Erythroblast (primary cell): ENCODE measurements around the gene VASH2.

Experiments used
- DNase-seq, 2 experiments: peaks; one replicate each; lab custom pipeline; 2025; lab: John Stamatoyannopoulos, UW
- GATA1 ChIP-seq: IDR thresholded peaks from 2 replicates; pipeline ENCODE4 v1.6.1; 2011; ENCODE audit warnings: low read depth, mild to moderate bottlenecking, control low read depth, low read length, moderate library complexity
- POLR2A ChIP-seq: IDR thresholded peaks from 2 replicates; pipeline ENCODE4 v1.6.1; 2011; ENCODE audit warnings: mild to moderate bottlenecking, low read length

VASH2 gene

DNA sequence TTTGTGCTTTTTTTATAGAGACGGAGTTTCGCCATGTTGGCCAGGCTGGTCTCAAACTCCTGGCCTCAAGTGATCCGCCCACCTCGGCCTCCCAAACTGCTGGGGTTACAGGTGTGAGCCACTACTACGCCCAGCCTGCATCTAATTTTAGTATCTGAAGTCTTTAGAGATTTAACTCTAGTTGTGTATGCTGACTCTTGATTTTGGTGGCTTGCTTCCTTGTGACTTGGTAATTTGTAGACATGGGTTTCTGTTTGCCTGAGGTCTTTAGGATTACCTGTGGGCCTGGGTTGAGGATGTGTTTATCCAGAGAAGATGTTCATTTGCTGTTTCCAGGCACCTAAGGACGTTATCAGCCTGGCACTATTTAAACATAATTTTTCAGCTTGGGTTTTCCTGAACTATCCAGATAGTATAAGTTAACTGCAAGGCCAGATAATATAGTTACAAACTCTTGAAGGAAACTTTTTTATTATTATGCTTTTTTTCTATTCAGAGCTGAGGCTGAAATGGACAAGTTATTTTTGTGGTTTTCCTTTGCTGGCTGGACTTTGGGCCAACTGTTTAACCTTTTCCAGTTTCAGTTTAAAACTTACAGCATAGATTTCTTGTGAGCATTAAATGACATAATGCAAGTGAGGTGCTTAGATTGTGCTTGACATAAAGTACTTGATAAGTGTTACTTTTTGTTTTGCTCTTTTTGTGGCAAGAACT lies 7.5 kb upstream of the VASH2 start:
- TF ChIP-seq GATA1 = no peak
- TF ChIP-seq POLR2A = no peak
- no peak for DNase-seq

DNA sequence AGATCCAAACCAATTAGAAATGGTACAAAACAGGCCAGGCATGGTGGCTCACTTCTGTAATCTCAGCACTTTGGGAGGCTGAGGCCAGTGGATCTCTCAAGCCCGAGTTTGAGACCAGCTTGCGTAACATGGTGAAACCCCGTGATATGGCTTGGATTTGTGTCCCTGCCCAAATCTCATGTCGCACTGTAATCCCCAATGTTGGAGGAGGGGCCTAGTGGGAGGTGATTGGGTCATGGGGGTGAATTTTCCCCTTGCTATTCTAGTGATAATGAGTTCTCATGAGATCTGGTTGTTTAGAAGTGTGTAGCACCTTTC lies 7.0 kb upstream of the VASH2 start:
- DNase-seq = no peak
- TF ChIP-seq POLR2A (no peak), GATA1 (no peak)

DNA sequence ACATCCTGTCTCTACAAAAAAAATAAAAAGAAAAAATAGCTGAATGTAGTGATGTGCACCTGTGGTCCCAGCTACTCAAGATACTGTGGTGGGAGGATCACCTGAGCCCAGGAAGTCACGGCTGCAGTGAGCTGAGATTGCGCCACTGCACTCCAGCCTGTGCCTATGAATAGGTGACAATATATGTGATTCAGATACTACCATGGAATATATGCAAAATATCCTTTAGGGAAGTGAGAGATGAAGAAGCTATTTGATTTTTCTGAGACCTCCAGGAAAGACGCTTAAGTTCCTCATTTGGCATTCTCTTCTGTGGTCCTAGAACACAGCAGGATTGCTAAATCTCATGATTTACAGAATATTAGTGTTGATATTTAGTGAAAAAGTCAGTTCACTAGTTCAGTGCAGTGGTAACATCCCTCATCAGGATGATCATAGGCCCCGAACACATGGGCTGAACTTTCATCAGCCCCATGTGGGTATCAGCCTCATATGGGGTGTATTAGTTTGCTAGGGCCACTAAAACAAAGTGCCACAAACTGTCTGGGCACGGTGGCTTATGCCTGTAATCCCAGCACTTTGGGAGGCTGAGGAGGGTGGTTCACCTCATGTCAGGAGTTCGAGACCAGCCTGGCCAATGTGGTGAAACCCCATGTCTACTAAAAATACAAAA lies 6.0 kb upstream of the VASH2 start:
- DNase-seq = no peak
- TF ChIP-seq GATA1 (no peak), POLR2A (no peak)

DNA sequence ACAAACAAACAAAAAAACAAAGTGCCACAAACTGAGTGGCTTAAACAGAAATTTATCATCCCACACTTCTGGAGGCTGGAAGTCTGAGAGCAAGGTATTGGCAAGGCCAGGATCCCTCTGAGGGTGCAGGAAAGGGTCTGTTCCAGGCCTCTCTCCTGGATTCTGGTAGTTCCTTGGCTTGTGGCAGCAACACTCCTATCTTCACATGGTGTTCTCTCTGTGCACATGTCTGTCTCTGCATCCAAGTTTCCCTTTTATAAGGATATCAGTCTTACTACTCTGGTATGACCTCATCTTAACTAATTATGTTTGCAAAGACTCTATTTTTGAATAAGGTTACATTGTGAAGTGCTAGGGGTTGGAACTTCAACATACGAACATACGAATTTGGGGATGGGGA lies 5.3 kb upstream of the VASH2 start:
- DNase-seq = no peak
- TF ChIP-seq GATA1 = no peak
- no peak for TF ChIP-seq POLR2A

DNA sequence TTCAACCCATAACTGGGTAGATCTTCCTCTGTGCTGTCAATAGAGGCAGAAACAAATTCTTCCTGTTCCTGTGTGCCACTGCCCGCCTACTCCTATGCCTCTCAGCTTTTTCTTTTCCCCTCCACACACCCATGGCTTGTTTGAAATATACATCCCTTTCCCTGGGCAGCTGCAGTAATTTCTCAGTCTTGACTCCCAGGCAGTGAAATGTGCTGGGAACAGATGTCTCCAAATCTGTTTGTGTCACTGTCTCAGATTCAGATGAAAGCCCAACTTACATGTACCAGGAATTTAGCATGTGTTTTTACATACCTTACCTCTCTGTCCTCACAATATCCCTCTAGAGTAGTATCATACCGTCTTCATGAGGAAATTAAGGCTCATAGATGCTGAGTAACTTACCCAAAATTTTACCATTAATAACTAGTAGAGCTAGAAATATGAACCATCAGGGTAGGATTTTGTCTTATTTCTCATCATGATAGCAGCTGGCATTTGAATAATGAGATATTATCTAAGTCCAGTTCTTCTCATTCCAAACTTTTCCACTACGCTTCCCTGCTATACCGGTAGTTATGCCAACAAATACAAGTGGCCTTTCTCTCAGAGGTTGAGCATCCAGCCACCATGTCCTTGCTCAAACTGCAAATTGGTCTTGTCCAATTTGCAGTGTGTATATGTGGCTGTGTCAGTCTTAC lies 4.7 kb upstream of the VASH2 start:
- no peak for TF ChIP-seq POLR2A
- TF ChIP-seq GATA1 = no peak
- no peak for DNase-seq

DNA sequence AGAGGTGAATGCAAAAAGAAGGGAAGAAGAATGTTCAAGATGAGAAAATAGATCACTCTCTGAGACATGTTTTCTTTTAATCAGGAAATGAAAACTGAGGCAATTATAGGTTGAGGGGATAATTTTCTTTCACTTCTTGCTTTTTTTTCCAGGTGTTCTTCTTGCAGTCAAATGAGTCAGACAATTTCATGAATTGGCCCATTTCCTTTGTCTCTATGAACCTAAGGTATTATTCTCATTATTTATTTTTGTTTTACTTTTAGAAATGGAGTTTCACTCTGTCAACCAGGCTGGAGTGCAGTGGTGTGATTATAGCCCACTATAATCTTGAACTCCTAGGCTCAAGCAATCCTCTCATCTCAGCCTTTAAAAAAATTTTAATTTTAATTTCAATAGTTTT lies 3.5 kb upstream of the VASH2 start:
- no peak for DNase-seq
- TF ChIP-seq GATA1 (no peak), POLR2A (no peak)

DNA sequence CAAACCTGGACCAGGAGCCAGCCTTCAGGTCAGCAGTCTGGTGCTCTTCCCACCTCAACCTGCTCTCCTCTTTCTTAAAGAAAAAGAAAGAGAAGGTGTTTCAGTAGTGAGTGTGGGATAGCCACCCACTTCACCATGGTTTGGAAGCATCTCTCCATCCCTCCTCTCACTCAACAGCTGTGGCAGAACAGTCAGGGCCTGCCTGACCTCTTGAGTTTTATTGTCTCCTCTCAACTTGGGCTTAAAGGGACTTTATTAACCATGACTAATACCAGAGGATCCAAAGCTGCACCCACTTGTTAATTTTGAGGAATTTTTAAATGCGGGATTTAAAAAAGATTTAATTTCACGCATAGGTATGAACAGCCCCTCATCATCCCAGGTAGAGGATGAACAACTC lies 570 bp upstream of the VASH2 start:
- TF ChIP-seq POLR2A (no peak), GATA1 (no peak)

DNA sequence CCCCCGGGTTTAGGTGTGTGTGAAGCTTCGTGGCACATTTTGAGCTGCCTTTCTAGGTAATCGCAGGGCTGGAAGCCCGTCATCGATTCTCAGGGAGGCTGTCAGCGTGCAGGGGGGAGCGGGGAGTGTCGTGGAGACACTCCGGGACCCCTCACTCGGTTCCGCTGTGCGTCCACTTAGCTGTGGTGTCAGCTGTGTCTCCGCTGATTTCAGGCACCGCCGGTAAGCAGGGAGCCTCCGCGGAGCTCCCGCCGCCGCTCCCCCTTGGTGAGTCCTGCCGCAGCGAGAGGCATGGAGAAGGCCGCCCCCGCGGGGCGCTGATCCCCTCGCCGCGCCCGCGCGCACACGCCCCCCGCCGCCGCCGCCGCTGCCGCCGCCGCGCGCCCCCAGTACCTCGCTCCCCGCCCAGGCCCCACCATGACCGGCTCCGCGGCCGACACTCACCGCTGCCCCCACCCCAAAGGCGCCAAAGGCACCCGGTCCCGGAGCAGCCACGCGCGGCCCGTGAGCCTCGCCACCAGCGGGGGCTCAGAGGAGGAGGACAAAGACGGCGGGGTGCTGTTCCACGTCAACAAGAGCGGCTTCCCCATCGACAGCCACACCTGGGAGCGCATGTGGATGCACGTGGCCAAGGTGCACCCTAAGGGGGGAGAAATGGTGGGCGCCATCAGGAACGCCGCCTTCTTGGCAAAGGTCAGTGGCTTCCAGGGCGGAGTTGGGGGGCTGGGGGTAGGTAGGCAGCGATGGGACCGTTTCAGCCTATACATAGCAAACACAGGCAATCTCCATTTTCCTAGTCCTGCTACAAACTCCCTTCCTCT lies 995 bp downstream of the VASH2 start:
- no peak for DNase-seq
- TF ChIP-seq POLR2A (no peak), GATA1 (no peak)

More for the DNA sequence above, 570 bp upstream of the VASH2 start:
- DNase-seq = no peak

DNA sequence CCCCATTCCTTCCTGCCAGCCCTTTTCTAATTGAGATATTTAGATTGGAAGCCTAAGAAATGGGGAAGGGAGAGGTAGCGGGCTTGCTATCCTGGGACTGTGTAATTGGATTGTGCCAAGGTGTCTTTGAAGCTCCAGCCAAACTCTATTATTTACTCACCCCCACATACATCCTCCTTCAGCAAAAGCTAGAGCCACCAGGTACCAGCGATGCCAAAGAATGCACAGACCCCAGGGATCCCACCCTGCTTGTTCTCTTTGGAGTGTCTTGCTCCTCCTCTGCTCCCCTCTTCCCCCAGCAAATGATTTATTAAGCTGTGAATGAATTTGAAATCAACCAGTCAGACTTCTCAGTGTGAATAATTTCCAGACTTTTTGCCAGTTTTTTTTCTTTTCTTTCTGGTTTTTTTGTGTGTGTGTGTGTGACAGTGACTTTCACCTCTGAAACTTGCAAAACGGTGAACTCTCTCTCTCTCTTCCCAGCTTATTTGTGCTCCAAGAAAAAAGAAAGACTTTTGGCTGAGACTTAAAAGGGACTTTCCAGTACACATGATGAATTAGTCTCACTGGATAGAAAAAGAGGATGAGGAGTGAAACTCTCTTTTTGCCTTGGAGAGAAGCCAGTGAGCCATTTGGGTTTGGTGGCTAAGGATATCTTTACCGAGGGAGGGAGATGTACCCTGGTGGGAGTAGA lies 1.8 kb downstream of the VASH2 start:
- DNase-seq = no peak
- no peak for TF ChIP-seq GATA1
- TF ChIP-seq POLR2A = no peak

DNA sequence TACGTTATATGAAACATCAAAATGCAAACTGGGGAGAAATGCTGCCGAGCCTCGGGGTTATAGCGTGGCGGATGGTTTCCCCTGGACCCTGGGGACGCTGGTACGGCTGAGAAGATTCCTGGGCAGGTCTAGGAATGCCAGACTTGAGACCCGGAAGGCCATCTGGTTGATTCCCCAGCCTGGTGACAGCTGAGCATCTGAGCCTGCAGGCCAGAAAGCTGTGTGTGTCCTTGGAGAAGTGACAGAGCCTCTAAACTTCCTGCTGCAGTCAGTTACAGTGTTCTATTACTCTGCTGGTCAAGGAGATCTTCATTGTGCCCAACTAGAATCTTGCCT lies 2.3 kb downstream of the VASH2 start:
- no peak for DNase-seq
- no peak for TF ChIP-seq POLR2A
- no peak for TF ChIP-seq GATA1

DNA sequence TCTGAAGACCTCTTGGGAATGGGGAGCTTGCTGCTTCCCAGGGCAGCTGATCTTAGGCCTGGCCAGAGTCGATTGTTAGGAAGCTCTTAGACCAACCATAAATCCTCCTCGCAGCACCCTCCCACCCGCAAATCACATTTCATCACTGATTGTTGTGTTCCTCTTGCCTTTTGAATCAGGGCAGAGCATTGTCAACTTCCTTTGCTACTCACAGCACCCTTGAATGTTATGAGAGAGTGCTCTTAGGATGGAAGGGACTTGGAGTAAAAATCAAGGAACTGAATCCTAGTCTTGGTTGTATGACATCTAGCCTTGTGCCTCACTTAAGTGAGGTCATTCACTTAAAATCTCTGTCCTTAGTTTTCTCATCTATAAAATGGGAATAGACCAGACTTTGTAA lies 3.0 kb downstream of the VASH2 start:
- DNase-seq = no peak
- TF ChIP-seq POLR2A = no peak

DNA sequence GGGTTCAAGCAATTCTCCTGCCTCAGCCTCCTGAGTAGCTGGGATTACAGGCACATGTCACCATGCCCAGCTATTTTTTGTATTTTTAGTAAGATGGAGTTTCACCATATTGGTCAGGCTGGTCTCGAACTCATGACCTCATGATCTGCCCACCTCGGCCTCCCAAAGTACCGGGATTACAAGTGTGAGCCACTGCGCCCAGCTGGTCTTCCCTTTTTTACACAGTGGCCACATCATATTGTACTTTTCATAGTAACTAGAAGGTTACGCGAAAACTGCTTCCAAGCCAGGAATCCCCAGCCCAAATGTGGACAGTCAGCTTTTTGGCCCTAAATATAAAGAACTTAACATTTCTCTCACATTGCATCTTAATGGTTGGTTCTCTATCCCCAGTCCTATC lies 4.2 kb downstream of the VASH2 start:
- TF ChIP-seq GATA1 (no peak), POLR2A (no peak)
- DNase-seq = no peak

DNA sequence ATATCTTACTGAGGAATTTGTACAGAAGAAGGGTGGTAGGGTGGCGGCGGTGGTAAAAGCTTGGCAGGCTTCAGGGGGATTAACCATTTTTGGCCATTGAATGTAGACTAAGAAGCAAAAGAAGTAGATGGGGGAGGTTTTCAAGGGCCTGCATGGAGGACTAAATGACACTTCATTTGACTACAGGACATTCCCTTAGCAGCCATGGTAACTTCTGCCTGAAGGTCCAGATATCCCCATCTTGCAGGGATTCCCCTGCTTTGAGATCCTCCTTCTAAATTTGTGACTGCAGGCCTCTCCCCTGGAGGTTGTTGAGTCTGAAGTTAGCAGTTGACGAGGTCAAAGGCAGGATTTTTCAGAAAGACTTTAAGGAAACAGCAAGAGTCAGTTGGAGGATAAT lies 4.8 kb downstream of the VASH2 start:
- TF ChIP-seq GATA1 = no peak
- TF ChIP-seq POLR2A = no peak
- no peak for DNase-seq

DNA sequence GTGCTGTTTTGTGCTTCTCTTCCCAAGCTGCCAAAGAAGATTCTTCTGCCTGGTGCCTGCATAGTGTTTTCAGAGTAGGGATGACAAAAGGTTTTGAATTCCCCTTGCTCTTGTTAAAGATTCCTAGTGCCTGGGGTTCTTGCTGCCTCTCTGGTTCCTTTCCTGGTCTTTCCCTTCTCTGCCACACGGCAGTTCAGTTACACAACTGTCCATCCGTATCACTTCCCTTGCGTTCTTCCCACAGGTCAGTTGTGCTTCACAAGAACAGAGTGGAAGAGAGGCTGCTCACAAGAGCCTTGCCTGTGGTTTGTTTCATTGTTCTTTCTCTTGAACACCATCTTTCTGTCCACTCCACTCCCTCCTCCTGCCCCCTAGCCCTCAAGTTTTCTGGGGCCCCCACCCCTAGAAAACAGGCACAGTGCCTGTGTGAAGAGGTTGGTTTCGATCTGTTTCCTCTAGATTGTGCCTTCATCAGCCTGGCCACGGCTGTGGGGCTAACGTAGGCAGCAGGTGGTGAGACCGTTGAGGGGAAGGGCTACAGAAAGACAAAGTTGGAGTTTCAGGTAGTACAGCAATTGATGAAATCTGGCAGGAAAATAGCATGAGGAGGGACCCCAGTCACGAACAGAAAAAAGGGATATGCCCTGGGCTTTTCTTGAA lies 5.8 kb downstream of the VASH2 start:
- TF ChIP-seq POLR2A = no peak
- no peak for TF ChIP-seq GATA1

More for the DNA sequence above, 5.8 kb downstream of the VASH2 start:
- no peak for DNase-seq
